ENCODE results near the gene NTRK3. TPM values are rescaled to one million over a fixed set of nuclear protein-coding genes. Genes with fewer than 3 reads are reported as not detected.

Gene NTRK3
- total and polyA plus RNA-seq, 10 donors, result 0.33 to 6.6 (median 2.1) TPM

DNA sequence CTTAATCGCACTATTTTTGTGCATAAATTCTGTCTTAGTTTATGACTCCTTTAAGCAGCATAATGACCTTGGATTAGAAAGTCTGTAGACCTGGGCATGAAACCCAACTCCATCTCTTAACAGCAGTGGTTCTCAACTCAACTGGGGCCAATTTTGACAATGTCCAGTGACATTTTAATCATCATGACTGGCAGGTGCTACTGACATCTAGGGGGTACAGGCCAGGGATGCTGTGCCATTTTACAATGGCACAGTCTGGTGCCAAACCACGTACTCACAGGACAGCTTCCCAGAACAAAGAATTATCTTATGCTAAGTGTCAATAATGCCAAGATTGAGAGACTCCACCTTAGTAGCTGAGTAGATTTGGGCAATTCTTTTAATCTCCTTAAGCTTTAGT is 405.0 kb downstream of the NTRK3 start:
- Histone ChIP-seq H3K27me3 (replicated peaks in 1 of 7) (no peaks in the 10 kb centered on the region), H3K4me3 (no peak overlapping the region), H3K9me3 (no peaks in the 10 kb centered on the region), H3K4me1 (no peaks in the 10 kb centered on the region), H3K36me3 (no peaks in the 10 kb centered on the region), H3K27ac (no peak overlapping the region)
- DNase-seq, result no peak
- no peak for TF ChIP-seq POLR2A (IDR thresholded peaks at IDR 0.05)
- TF ChIP-seq, protein P1, sequence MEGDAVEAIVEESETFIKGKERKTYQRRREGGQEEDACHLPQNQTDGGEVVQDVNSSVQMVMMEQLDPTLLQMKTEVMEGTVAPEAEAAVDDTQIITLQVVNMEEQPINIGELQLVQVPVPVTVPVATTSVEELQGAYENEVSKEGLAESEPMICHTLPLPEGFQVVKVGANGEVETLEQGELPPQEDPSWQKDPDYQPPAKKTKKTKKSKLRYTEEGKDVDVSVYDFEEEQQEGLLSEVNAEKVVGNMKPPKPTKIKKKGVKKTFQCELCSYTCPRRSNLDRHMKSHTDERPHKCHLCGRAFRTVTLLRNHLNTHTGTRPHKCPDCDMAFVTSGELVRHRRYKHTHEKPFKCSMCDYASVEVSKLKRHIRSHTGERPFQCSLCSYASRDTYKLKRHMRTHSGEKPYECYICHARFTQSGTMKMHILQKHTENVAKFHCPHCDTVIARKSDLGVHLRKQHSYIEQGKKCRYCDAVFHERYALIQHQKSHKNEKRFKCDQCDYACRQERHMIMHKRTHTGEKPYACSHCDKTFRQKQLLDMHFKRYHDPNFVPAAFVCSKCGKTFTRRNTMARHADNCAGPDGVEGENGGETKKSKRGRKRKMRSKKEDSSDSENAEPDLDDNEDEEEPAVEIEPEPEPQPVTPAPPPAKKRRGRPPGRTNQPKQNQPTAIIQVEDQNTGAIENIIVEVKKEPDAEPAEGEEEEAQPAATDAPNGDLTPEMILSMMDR (IDR thresholded peaks at IDR 0.05 in 8 of 11, conservative IDR thresholded peaks at IDR 0.05 in 3 of 11), result no peak
- no peak for TF ChIP-seq POLR2AphosphoS5 (IDR thresholded peaks at IDR 0.05)
- intact Hi-C loops (cut with DNase I; ENCODE audit: low total_unique reads), result no loop called here
- WGBS, 5 donors, result 65 to 93% (median 81%) methylated on average over 2 of the region's 2 CpGs

DNA sequence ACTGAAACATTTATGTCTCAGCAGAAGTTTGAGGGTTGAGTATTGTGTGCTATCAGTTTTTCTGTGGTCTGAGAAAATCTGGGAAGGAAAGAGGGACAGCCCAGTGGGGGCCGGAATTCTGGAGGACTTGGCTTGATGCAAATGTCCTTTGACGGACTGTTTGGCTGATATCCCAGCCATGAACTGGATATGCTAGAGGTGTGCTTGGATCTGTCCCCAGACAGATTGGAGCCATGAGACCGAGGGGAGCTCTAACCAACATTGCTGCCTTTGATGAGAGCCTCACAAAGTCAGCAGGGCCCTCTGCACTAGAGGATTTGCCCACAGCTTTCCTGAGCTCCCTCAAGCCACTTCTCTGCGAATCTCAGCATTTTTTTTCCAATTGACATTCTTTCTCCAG is 405.6 kb downstream of the NTRK3 start:
- H3K9me3 ChIP-seq, result no peaks in the 10 kb centered on the region
- no peaks in the 10 kb centered on the region for H3K4me1 ChIP-seq
- H3K36me3 ChIP-seq, result no peaks in the 10 kb centered on the region
- no peak for DNase-seq
- TF ChIP-seq POLR2AphosphoS5 (IDR thresholded peaks at IDR 0.05) (no peak), POLR2A (IDR thresholded peaks at IDR 0.05) (no peak)
- TF ChIP-seq, protein P1 (IDR thresholded peaks at IDR 0.05 in 8 of 11, conservative IDR thresholded peaks at IDR 0.05 in 3 of 11), result no peak
- H3K27me3 ChIP-seq (replicated peaks in 1 of 7), result no peaks in the 10 kb centered on the region
- H3K4me3 ChIP-seq, result no peak overlapping the region
- H3K27ac ChIP-seq, result no peak overlapping the region
- intact Hi-C loops (cut with DNase I; ENCODE audit: low total_unique reads), result no loop called here
- WGBS, 5 donors, result 57 to 65% (median 62%) methylated on average over 4 of the region's 4 CpGs

DNA sequence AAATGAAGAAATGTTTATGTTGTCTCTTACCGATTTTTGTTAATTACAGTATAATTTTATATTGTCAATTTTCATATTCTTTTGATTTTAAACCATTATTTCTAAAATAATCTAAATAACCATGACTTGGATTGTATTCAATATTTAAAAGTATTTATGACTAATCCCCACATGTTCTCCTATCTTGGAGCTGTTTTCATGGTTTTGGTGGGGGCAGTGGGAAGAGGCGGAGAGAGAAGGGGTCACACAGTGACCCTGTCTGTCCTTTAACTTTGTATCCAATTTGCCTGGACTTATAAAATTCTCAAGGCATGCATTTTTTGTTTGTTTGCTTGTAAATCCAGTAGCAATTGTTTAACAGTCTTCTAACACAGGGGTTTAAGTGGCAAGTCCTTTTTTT is 407.4 kb downstream of the NTRK3 start:
- TF ChIP-seq POLR2AphosphoS5 (IDR thresholded peaks at IDR 0.05), result no peak
- Histone ChIP-seq H3K27me3 (replicated peaks in 1 of 7) (no peaks in the 10 kb centered on the region), H3K9me3 (no peaks in the 10 kb centered on the region), H3K27ac (no peak overlapping the region), H3K4me3 (no peak overlapping the region), H3K36me3 (no peaks in the 10 kb centered on the region), H3K4me1 (no peaks in the 10 kb centered on the region)
- DNase-seq, result no peak
- WGBS, 5 donors, result 75 to 93% (median 85%) methylated on average over 2 of the region's 2 CpGs
- intact Hi-C loops (cut with DNase I; ENCODE audit: low total_unique reads), result no loop called here

DNA sequence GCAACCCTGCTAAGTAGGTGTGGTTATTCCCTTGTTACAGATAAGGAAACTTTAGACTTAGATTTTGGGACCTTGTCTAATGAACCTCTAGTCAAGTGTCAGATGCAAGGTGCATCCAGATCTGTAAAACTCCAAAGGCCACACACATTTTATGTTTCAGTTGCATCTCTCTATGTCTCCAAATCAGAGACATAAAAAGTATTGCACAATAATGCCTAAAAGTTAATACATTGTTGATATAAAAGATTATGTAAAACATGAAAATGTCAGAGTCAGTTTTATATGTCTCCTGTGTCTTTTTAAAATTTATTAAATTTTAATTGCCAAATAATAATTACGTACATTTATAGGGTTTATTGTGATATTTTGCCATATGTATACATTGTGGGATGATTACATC is 408.5 kb downstream of the NTRK3 start:
- no peak for DNase-seq
- no peaks in the 10 kb centered on the region for H3K36me3 ChIP-seq
- 77 to 91% (median 85%) methylated on average over 1 of the region's 1 CpG for WGBS, 5 donors
- H3K4me3 ChIP-seq, result no peak overlapping the region
- no peak overlapping the region for H3K27ac ChIP-seq
- no peaks in the 10 kb centered on the region for H3K9me3 ChIP-seq
- H3K4me1 ChIP-seq, result no peaks in the 10 kb centered on the region
- no peaks in the 10 kb centered on the region for H3K27me3 ChIP-seq (replicated peaks in 1 of 7)
- intact Hi-C loops (cut with DNase I; ENCODE audit: low total_unique reads), result no loop called here
- TF ChIP-seq, protein P1 (IDR thresholded peaks at IDR 0.05 in 8 of 11, conservative IDR thresholded peaks at IDR 0.05 in 3 of 11), result no peak
- no peak for TF ChIP-seq POLR2A (IDR thresholded peaks at IDR 0.05)
- TF ChIP-seq POLR2AphosphoS5 (IDR thresholded peaks at IDR 0.05), result no peak

DNA sequence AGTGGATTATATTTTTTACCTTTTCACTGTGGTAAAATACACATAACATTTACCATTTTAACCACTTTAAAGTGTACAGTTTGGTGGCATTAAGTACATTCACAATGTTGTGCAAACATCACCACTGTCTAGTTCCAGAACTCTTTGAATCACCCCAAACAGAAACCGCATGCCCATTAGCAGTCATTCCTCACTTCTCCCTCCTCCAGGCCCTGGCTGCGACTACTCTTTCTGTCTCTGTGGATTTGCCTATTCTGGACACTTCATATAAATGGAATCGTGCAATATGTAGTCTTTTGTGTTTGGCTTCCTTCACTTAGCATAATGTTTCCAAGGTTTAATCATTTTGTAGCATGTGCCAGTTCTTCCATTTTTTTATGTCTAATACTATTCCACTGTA is 409.8 kb downstream of the NTRK3 start:
- no peak for DNase-seq
- H3K27ac ChIP-seq, result no peak overlapping the region
- 87 to 94% (median 91%) methylated on average over 3 of the region's 3 CpGs for WGBS, 5 donors
- H3K4me1 ChIP-seq, result no peaks in the 10 kb centered on the region
- no peaks in the 10 kb centered on the region for H3K36me3 ChIP-seq
- H3K4me3 ChIP-seq, result no peak overlapping the region
- TF ChIP-seq, protein P1 (IDR thresholded peaks at IDR 0.05 in 8 of 11, conservative IDR thresholded peaks at IDR 0.05 in 3 of 11), result no peak
- no peak for TF ChIP-seq POLR2A (IDR thresholded peaks at IDR 0.05)
- TF ChIP-seq POLR2AphosphoS5 (IDR thresholded peaks at IDR 0.05), result no peak
- intact Hi-C loops (cut with DNase I; ENCODE audit: low total_unique reads), result no loop called here
- no peaks in the 10 kb centered on the region for H3K27me3 ChIP-seq (replicated peaks in 1 of 7)
- no peaks in the 10 kb centered on the region for H3K9me3 ChIP-seq
